A673 (cell line): ENCODE measurements around the gene RNF213. TPM values are rescaled to one million over a fixed set of nuclear protein-coding genes. Genes with fewer than 3 reads are reported as not detected.

Source experiments
- BruUV-seq: library from RNA; stranded (reverse); fragments of 400-500 nt; replicated peaks from 2 replicates; lab custom pipeline; 2021; lab: Mats Ljungman, UMichigan
- CTCF ChIA-PET: fragments of 300-600 bp; sonication (Branson Sonifier 250); formaldehyde crosslinking; loops from one replicate; lab custom pipeline; 2022; ENCODE audit warnings: antibody characterized with exemption; lab: Charles Lee
- POLR2A ChIA-PET: fragments of 300-600 bp; sonication (Branson Sonifier 250); formaldehyde crosslinking; loops from one replicate; lab custom pipeline; 2022; ENCODE audit warnings: antibody characterized with exemption; ENCODE audit not compliant: low non-redundant PET; lab: Charles Lee
- DNase-seq: peaks from one replicate; pipeline ENCODE4 v3.0.0-alpha.2; 2015; ENCODE audit warnings: low spot score
- H3K27ac ChIP-seq: fragments of 200-600 bp; sonication (generic); 2 replicates; pipeline ENCODE4 v1.5.1; 2016; ENCODE audit warnings: mixed run types, low read depth, mild to moderate bottlenecking, mixed read lengths, antibody characterized with exemption, low read length; ENCODE audit not compliant: poor library complexity, severe bottlenecking
- H3K27me3 ChIP-seq: fragments of 200-600 bp; sonication (generic); replicated peaks from 2 replicates; pipeline ENCODE4 v1.6.1; 2017; ENCODE audit warnings: mixed run types, low read depth, mild to moderate bottlenecking, mixed read lengths, antibody characterized with exemption, low read length; ENCODE audit not compliant: insufficient read depth, poor library complexity
- H3K36me3 ChIP-seq: fragments of 200-600 bp; sonication (generic); 2 replicates; pipeline ENCODE4 v1.6.1; 2016; ENCODE audit warnings: mixed run types, mild to moderate bottlenecking, mixed read lengths, antibody characterized with exemption, low read length; ENCODE audit not compliant: insufficient read depth, poor library complexity, severe bottlenecking
- H3K4me1 ChIP-seq: fragments of 200-600 bp; sonication (generic); 2 replicates; pipeline ENCODE4 v1.6.1; 2017; ENCODE audit warnings: mixed run types, mild to moderate bottlenecking, mixed read lengths, antibody characterized with exemption, low read length; ENCODE audit not compliant: insufficient read depth, poor library complexity, severe bottlenecking
- H3K4me3 ChIP-seq: fragments of 200-600 bp; sonication (generic); 2 replicates; pipeline ENCODE4 v1.5.1; 2016; ENCODE audit warnings: low read depth, mixed run types, mild to moderate bottlenecking, mixed read lengths, low read length; ENCODE audit not compliant: poor library complexity, severe bottlenecking
- H3K9me3 ChIP-seq: fragments of 200-600 bp; sonication (generic); 2 replicates; pipeline ENCODE4 v1.6.1; 2016; ENCODE audit warnings: mixed run types, low read depth, mild to moderate bottlenecking, mixed read lengths, antibody characterized with exemption, low read length; ENCODE audit not compliant: poor library complexity, severe bottlenecking
- CTCF ChIP-seq: fragments of 300-800, 200-600 bp; sonication (generic); conservative IDR thresholded peaks from 2 replicates; pipeline ENCODE4 v1.5.1; 2017; ENCODE audit warnings: low read depth, mild to moderate bottlenecking, antibody characterized with exemption, low read length, moderate library complexity, mixed read lengths
- EZH2 ChIP-seq: fragments of 200-600 bp; sonication (generic); IDR thresholded peaks from 2 replicates; pipeline ENCODE4 v1.6.1; 2017; ENCODE audit warnings: borderline replicate concordance, low read depth, mild to moderate bottlenecking, mixed read lengths, antibody characterized with exemption, low read length; ENCODE audit not compliant: poor library complexity, severe bottlenecking
- intact Hi-C: fragments of 100-400 bp; cut with micrococcal nuclease; formaldehyde crosslinking; loops from one replicate; pipeline ENCODE4 v1.10.0; 2022; ENCODE audit not compliant: unreplicated experiment
- total RNA-seq: library from RNA; stranded (reverse); gene quantifications from 2 replicates; pipeline ENCODE4 v1.2.3, GENCODE V29; 2021

The RNF213 gene
- total RNA-seq, 1 experiment from 2014 or later: 78.0 TPM

- POLR2A ChIA-PET: no interaction called here
- H3K36me3 ChIP-seq: peaks cover 65% of the 10 kb centered on the region
- intact Hi-C loops: no loop called here
- no peaks in the 10 kb centered on the region for H3K4me1 ChIP-seq
- peaks cover 6% of the 10 kb centered on the region for H3K9me3 ChIP-seq
- DNase-seq: no peak
- BruUV-seq: no TSS peak
- no peak overlapping the region for H3K27ac ChIP-seq
- no peaks in the 10 kb centered on the region for H3K27me3 ChIP-seq
- H3K4me3 ChIP-seq: no peak overlapping the region
- no peak for TF ChIP-seq CTCF
- no peak for TF ChIP-seq EZH2
- CTCF ChIA-PET: no interaction called here
Measured at GRCh38 chr17:80303824-80304223, 43.2 kb downstream of the RNF213 start.

DNA sequence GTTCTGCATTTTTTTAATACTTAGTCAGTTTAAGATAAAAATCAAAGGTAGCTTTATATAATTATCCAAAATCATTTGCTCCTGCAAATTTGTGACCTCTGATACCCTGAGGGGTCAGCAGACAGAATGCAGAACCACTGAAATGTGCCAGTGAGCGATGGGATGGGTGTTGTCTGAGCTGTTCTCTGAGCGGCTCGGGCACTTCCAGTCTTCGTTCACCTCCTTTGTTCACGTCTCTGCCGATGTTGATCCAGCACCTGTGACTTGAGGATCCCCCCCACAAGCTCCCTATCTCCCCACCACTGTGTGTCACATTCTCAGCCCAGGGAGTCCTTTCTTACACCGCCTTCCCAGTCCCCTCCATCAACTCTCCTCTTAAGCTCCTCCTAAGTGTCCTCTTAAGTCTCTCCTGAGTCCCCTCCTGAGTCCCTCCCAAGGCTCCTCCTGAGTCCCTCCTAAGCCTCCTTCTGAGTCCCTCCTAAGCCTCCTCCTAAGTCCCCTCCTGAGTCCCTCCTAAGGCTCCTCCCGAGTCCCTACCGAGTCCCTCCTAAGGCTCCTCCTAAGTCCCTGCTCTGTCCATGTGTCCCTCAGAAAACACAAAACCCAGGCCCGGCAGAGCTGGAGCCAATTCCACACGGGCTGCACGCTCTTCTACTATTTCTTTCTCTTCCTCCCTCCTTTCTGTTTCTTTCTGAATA lies 47.5 kb downstream of the RNF213 start:
- BruUV-seq: no TSS peak
- Histone ChIP-seq H3K27ac (no peak overlapping the region), H3K27me3 (no peaks in the 10 kb centered on the region), H3K4me3 (no peak overlapping the region), H3K9me3 (peaks cover 6% of the 10 kb centered on the region), H3K36me3 (peaks cover 53% of the 10 kb centered on the region), H3K4me1 (no peaks in the 10 kb centered on the region)
- TF ChIP-seq EZH2 (no peak), CTCF (no peak)
- intact Hi-C loops: no loop called here
- CTCF ChIA-PET: interaction anchor here (0.6 kb wide), 1 partner anchor 19 kb away, joined by 6 read pairs; no protein-coding TSS in a partner anchor
- no peak for DNase-seq
- POLR2A ChIA-PET: interaction anchor here (0.7 kb wide), 1 partner anchor 37 kb away, joined by 9 read pairs; no protein-coding TSS in a partner anchor

- Histone ChIP-seq H3K4me3 (no peak overlapping the region), H3K27ac (no peak overlapping the region), H3K27me3 (no peaks in the 10 kb centered on the region), H3K9me3 (peaks cover 3% of the 10 kb centered on the region), H3K36me3 (peaks cover 46% of the 10 kb centered on the region), H3K4me1 (no peaks in the 10 kb centered on the region)
- POLR2A ChIA-PET: no interaction called here
- no TSS peak for BruUV-seq
- no peak for DNase-seq
- CTCF ChIA-PET: no interaction called here
- intact Hi-C loops: no loop called here
- TF ChIP-seq CTCF (no peak), EZH2 (no peak)
Measured at GRCh38 chr17:80308692-80309517, 48.3 kb downstream of the RNF213 start.
